C4-2B (cell line): ENCODE data around the gene CDC14B.

Experiments used
- ZFX ChIP-seq: fragments of 450-650 bp; IDR thresholded peaks from 2 replicates; pipeline ENCODE4 v1.6.1; 2017
- TF ChIP-seq, protein P1 (sequence below): fragments of 450-650 bp; conservative IDR thresholded peaks from 2 replicates; pipeline ENCODE4 v1.5.1; 2017; ENCODE audit warnings: mild to moderate bottlenecking

DNA sequence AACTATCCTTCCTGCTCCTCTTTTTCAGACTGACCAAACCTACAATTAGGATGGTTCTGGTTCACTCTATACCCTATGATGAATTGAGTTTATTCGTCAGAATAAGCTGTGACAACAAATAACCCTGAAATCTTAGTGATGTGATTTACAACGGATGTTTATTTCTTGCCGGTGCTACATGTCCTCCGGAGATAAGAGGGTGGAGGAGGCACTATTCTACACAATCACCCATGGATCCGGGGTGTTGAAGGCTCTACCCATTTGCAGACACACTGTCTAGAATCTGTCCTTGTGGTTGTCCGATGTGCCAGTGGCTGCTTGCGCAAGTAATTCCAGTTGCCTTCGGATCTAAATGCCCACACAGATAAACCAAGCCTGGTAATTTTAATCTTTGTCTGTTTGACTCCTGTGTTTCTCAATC, 44.7 kb downstream of the CDC14B start:
- TF ChIP-seq, protein P1, sequence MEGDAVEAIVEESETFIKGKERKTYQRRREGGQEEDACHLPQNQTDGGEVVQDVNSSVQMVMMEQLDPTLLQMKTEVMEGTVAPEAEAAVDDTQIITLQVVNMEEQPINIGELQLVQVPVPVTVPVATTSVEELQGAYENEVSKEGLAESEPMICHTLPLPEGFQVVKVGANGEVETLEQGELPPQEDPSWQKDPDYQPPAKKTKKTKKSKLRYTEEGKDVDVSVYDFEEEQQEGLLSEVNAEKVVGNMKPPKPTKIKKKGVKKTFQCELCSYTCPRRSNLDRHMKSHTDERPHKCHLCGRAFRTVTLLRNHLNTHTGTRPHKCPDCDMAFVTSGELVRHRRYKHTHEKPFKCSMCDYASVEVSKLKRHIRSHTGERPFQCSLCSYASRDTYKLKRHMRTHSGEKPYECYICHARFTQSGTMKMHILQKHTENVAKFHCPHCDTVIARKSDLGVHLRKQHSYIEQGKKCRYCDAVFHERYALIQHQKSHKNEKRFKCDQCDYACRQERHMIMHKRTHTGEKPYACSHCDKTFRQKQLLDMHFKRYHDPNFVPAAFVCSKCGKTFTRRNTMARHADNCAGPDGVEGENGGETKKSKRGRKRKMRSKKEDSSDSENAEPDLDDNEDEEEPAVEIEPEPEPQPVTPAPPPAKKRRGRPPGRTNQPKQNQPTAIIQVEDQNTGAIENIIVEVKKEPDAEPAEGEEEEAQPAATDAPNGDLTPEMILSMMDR: no peak
- no peak for TF ChIP-seq ZFX
